ENCODE results near the gene FNDC3B. TPM values are rescaled to one million over a fixed set of nuclear protein-coding genes. Genes with fewer than 3 reads are reported as not detected.
A peak's percentile ranks its signal among the peaks of the same experiment; 100 is the strongest.

FNDC3B gene
- total RNA-seq, 1 experiment from 2014 or later = 64.6 TPM

DNA sequence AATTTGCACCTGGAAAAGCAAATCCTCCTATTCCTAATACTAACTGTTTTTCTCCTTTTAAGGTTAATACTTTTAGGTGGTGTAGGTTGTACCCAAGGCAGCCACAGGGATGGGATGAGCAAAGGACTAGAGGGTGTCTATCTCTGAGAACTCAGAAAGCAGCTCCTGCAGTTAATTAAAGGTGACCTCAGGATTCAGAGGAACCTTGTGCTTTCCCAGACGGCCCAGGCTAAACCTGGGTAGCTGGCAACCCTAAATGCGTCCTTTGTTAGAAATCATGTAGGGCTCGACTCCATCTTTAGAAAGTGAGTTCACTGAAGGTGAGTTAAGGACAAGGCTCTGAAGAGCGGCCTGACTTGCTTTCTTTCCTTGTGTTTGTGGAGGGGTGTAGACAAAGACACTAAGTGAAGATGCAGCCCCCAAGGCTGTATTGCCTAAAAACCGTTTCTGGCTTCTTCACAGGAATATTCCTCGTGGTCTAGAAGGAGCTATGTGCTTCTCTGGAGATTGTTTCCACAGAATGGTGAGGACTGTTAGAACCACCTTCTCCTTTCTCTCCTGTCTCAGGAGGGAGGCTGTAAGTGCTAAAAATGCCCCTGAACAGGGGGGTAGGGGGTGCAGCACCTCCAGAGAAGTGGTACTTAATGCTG is 14.9 kb downstream of the FNDC3B start:
- no peak for DNase-seq (ENCODE audit: low read depth)

GRCh38 chr3:172056416-172056815 is 17.0 kb downstream of the FNDC3B start:
- no peak for DNase-seq (ENCODE audit: low read depth)

GRCh38 chr3:172057059-172057458 is 17.7 kb downstream of the FNDC3B start:
- DNase-seq (ENCODE audit: low read depth) = no peak

DNA sequence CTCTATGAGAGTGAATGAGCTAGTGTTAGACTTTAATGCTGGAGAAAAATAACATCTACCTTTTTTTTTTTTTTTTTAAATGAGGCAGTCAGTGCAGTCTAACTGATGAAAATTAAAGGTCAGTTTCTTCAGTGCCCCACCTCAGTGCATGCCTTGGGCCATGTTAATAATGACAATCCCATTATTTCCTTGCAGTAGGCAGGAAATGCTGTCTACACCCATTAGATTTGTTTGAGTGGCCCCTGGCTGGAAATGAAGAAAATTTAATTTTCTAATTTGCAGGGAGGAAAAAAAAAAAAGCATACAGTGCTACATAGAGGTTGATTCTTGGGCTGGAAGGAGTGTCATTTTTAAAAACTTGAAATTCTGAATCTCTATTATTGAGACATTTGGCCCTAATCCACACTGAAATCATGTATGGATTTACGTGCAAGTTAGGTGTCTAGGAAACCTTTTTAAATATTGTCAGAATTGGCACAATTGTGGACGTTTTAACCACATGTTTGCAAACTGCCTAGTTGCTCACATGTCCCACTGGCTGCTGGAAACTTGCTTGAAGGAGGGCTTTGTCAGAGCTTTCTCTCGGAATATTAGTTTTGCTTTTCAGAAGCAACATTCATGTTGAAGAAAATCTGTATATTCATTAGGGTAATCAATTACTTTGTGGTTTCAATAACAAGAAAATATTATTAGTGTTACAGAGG is 18.4 kb downstream of the FNDC3B start:
- DNase-seq (ENCODE audit: low read depth) = no peak

DNA sequence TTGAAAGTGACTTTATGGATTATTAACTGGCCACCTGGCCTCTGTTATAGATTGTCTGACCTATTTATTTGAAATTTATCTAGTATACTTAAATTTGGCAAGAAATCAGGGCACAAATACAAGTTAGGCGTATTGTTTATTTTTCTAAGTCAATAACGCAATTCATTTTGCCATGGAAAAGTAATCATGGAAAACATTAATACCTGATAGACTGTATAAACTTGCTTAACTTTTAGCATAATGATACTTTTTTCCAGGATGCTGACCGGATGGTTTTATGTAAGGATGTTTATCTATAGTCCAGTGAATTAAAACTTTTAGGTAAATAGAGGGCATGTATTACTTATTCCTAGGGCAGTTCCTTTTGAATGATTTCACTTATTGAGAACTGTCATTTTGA is 20.2 kb downstream of the FNDC3B start:
- no peak for DNase-seq (ENCODE audit: low read depth)

- no peak for DNase-seq (ENCODE audit: low read depth)
Observed at GRCh38 chr3:172060234-172060633, 20.9 kb downstream of the FNDC3B start.

GRCh38 chr3:172061724-172062184 is 22.4 kb downstream of the FNDC3B start:
- peak; percentile 26 for DNase-seq (ENCODE audit: low read depth)

- no peak for DNase-seq (ENCODE audit: low read depth)
Observed at GRCh38 chr3:172062761-172063160, 23.4 kb downstream of the FNDC3B start.

DNA sequence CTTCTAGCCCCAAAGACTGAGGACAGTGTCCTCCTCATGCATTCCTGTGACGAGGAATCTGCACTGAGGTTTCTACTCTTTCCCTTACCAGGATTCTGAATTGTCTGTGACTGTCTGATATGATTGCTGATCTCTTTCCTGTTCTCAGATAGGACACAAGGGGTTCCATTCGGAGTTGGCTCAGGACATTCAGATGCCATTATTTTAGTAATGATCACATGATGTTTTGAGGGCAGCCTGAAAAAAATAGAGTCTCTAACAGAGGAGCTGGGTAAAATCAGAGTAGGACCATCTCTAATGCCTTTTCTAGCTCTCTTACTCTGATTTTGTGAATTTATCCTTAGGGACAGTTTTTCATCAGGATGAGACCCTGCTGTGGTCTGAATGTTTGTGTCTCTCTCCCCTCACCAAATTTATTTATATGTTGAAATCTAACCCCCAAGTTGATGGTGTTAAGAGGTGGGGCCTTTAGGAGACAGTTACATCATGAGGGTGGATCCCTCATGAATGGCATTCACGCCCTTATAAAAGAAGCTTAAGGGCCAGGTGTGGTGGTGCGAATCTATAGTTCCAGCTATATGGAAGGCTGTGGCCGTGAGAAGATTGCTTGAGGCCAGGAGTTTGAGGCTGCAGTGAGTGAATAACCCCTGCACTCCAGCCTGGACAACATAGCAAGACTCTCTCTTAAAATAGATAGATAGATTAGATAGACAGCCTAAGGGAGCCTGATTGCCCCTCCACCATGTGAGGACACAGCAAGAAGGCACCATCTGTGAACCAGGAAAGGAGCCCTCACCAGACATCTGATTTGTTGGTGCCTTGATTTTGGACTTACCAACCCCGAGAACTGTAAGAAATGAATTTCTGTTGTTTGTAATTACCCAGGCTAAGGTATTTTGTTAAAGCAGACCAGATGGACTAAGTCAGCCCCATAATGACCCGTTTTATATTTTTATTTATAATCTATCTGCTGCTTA is 24.4 kb downstream of the FNDC3B start:
- DNase-seq (ENCODE audit: low read depth) = no peak

DNA sequence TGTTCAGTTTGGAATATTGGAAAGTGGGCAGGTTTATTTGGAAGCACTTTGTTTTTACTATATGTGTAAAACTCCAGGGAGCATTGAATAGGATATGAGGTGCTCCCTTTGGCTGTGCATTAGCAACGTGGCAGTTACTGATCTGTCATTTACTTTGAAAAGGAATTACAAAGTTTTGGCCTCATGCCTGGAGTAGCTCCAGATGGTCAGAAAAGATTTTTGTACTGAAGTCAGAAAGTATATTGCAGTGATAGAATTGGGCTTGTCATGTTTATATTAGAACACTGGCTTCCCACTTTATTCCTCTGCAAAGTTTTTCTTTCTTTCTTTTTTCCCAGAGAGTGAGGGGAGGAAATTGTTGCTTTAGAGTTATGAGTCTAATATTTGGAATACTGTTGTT is 26.1 kb downstream of the FNDC3B start:
- DNase-seq (ENCODE audit: low read depth) = peak; percentile 70

GRCh38 chr3:172065967-172066762 is 26.8 kb downstream of the FNDC3B start:
- peak; percentile 52 for DNase-seq (ENCODE audit: low read depth)

DNA sequence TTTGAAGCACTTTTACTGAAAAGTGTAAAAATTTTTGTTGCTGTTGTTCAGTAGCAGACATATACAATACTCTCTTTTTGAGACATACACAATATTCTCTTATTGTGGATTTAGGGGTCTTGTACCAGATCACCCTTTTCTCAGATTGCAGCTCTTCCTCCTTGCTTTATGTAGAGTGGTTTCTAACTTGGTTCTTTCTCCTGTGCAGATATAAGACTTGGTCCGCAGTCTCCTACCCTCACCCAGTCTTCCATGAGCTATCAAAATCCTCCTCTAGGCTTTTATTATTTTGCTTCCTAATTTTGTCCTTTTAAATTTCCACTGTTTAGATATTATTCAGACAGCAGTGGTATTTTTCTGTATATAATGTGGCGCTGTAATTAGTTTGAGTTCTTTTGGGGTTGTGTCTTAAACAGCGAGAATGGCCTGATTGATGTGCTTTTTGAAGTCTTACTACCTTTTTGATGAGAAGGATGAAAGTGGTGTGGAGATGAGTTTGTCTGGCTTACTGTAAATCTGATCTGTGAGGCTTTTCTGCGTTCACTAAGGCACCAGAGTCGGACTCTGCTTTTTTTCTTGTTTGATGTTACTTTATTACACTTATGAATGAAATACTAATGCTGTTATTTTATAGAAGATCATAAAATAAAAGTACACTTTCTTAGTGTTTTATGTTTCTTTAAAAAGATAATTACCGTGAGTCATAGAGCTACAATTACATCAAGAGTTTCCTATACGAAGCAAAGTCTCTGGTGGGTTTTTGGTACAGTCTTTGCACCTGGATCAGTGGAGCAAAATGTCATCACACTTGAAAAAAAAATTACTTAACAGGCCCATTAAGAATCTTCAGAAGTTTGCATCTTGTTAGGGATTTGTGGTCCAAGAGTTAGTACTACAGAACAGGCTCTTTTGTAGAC is 27.8 kb downstream of the FNDC3B start:
- no peak for DNase-seq (ENCODE audit: low read depth)

DNA sequence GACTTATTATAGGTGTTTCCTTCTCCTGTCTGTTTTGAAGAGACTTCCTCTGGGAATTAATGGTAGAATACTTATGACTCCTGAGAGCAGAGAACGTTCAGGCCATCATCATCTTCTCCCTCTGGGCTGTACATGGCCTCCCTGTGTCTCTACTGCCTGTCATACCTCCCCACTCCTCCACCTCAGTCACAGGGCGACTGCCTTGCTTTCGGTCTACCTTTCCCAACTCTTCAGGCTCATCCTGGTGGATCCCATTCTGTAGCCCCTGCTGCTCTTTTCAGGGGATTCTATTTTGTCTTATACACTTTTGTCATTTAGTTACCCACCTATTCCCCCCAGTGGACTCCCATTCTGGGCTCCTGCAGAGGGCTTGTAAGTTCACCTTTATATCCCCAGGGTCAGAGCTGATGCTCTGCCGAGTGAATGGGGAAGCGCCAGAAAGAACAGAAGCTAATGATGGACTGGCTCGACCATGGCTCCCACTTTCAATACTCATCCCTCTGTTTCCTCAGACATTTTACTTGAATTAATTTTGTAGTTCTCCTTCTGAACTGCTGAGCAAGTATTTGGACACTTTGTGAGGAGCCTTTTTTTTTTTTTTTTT is 28.6 kb downstream of the FNDC3B start:
- DNase-seq (ENCODE audit: low read depth) = no peak

GRCh38 chr3:172068977-172069376 is 29.6 kb downstream of the FNDC3B start:
- DNase-seq (ENCODE audit: low read depth) = no peak

GRCh38 chr3:172069478-172069877 is 30.1 kb downstream of the FNDC3B start:
- no peak for DNase-seq (ENCODE audit: low read depth)

DNA sequence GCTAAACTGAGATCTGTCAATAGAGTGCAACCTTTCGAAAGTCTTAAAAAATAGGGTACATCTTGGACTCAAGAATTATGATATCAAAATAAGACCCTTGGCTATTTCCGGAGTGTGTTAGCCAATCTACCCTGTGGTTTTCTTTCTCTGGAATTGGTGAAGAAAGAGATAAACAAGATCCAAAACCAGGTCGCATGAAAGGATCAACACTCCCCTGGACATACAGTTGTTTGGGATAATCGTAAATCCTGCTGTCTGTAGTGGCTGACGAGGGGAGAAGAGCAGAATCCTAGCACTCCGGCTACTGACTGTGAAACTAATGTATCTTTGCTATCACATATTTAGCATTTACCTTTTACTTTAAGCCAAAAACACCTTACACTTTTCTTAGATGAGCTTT is 30.9 kb downstream of the FNDC3B start:
- no peak for DNase-seq (ENCODE audit: low read depth)

DNA sequence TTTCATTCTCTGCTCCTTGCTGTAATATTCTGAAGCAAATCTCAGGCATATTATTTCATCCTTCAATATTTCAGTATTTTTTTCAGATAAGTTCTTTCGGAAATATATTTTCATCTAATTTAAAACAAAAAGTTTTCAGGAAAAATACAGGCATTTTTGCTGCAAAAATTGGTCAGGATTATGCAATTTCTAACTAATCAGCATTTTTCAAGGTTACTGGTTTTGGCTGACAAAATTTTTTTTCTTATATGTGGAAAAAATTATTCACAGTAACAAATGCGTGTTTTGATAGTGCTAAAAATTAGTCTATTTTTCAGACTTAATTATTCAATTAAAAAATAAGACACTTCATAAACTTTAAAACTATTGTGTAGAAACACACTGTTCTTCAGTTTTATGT is 31.4 kb downstream of the FNDC3B start:
- no peak for DNase-seq (ENCODE audit: low read depth)

DNA sequence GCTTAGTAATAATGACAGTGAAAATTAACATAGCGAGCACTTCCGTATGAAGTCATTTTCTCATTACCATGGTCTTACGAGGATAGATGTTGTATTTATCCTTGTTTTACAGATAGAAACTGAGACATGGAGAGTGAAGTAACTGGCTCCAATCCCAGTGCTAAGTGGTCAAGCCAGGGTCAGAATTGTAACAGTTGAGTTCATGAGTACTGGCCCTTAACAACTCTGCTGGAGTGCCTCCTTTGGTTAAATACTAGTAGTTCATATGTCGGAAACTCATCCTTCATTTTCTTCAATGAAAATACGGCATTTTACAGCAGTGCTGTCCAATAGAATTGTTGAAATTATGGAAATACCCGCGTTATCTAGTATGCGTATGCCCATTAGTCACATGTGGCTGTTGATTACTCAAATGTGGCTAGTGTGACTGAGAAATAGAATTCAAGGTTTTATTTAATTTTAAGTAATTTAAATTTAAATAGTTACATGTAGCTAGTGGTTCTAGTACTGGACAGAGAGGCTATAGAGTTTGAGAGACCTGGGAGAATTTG is 32.5 kb downstream of the FNDC3B start:
- no peak for DNase-seq (ENCODE audit: low read depth)

DNA sequence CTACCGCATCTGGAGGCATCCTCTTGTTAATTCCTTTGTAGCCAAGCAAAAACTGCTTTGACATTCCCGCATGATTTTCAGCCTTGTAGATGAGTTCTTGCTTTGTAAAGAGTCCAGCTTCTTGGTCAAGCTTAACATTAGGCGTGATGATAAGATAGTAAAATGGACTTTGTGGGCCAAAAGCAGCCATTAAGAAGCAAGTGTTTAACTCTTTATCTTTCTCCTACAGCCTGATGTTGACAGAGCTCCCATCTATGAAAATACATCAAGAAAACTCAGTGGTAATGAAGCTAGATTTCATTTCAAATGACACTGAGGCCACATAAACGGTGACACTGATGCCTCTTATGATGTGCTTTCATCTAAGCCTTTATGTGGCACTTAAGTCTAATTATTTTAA is 33.2 kb downstream of the FNDC3B start:
- DNase-seq (ENCODE audit: low read depth) = no peak

Data from RPMI7951 (cell line).